ENCODE data around the gene TTLL10.
"Not testable (repeated sequence)": the region's sequence is repeated elsewhere in the genome, so short reads cannot be mapped to it uniquely, and the experiment has no call there.

Gene TTLL10

GRCh38 chr1:1194723-1195122 lies 21.0 kb downstream of the TTLL10 start:
- peak; percentile 14 for DNase-seq (ENCODE audit: low read depth)

GRCh38 chr1:1195726-1196125 lies 22.0 kb downstream of the TTLL10 start:
- DNase-seq (ENCODE audit: low read depth), result not testable (repeated sequence)

- no peak for DNase-seq (ENCODE audit: low read depth)
Observed at GRCh38 chr1:1196431-1197187, 22.9 kb downstream of the TTLL10 start.

- DNase-seq (ENCODE audit: low read depth), result no peak
Observed at GRCh38 chr1:1197188-1197500, 23.5 kb downstream of the TTLL10 start.

- DNase-seq (ENCODE audit: low read depth), result no peak
Observed at GRCh38 chr1:1197551-1198422, 24.1 kb downstream of the TTLL10 start.

- no peak for DNase-seq (ENCODE audit: low read depth)
Observed at GRCh38 chr1:1198423-1199140, 24.9 kb downstream of the TTLL10 start.

- DNase-seq (ENCODE audit: low read depth), result no peak
Observed at GRCh38 chr1:1199141-1199960, 25.7 kb downstream of the TTLL10 start.

GRCh38 chr1:1199961-1200875 lies 26.5 kb downstream of the TTLL10 start:
- no peak for DNase-seq (ENCODE audit: low read depth)

- DNase-seq (ENCODE audit: low read depth), result peak; percentile 64
Observed at GRCh38 chr1:1200876-1201810, 27.5 kb downstream of the TTLL10 start.

- DNase-seq (ENCODE audit: low read depth), result no peak
Observed at GRCh38 chr1:1202831-1203560, 29.3 kb downstream of the TTLL10 start.

- DNase-seq (ENCODE audit: low read depth), result no peak
Observed at GRCh38 chr1:1203561-1204424, 30.1 kb downstream of the TTLL10 start.

GRCh38 chr1:1204425-1204920 lies 30.8 kb downstream of the TTLL10 start:
- no peak for DNase-seq (ENCODE audit: low read depth)

- DNase-seq (ENCODE audit: low read depth), result no peak
Observed at GRCh38 chr1:1204998-1205768, 31.5 kb downstream of the TTLL10 start.

GRCh38 chr1:1205769-1206375 lies 32.2 kb downstream of the TTLL10 start:
- DNase-seq (ENCODE audit: low read depth), result no peak

- no peak for DNase-seq (ENCODE audit: low read depth)
Observed at GRCh38 chr1:1206376-1206965, 32.8 kb downstream of the TTLL10 start, which contains the start of gene TNFRSF18. TSS of gene TNFRSF18 (minus strand) at chr1:1206592. CDS start at chr1:1206571, 21 bp downstream.

- no peak for DNase-seq (ENCODE audit: low read depth)
Observed at GRCh38 chr1:1206966-1207531, 33.4 kb downstream of the TTLL10 start.

All from iris pigment epithelial cell (primary cell).